Astrocyte (in vitro differentiated cells and primary cell): Measurements from ENCODE around the gene SNAI1.

Source experiments
- CTCF ChIP-seq: IDR thresholded peaks from 2 replicates; pipeline ENCODE4 v1.5.1; 2011; ENCODE audit warnings: low read depth, mild to moderate bottlenecking, inconsistent platforms, low read length, moderate library complexity; ENCODE audit not compliant: insufficient read depth
- EZH2 ChIP-seq: IDR thresholded peaks from 2 replicates; pipeline ENCODE4 v1.6.1; 2012; ENCODE audit warnings: mild to moderate bottlenecking, low read length, inconsistent platforms; ENCODE audit not compliant: insufficient read depth

GRCh38 chr20:49956689-49957088 is 26.1 kb upstream of the SNAI1 start:
- TF ChIP-seq CTCF (no peak), EZH2 (no peak)
